Forelimb muscle (tissue), 1 donor: Measurements from ENCODE around the gene SPATA6. TPM values are rescaled to one million over a fixed set of nuclear protein-coding genes. Genes with fewer than 3 reads are reported as not detected.
"Not testable (repeated sequence)": the region's sequence is repeated elsewhere in the genome, so short reads cannot be mapped to it uniquely, and the experiment has no call there.

Source experiments
- DNase-seq: peaks from one replicate; pipeline ENCODE4 v3.0.0-alpha.2; 2013; ENCODE audit warnings: low read depth
- polyA plus RNA-seq: library from polyadenylated mRNA; unstranded; fragments of 120-200 nt; gene quantifications from one replicate; pipeline ENCODE4 v1.2.1, GENCODE V29; 2013; ENCODE audit not compliant: insufficient read length

Gene SPATA6
- polyA plus RNA-seq, result 8.4 TPM

DNA sequence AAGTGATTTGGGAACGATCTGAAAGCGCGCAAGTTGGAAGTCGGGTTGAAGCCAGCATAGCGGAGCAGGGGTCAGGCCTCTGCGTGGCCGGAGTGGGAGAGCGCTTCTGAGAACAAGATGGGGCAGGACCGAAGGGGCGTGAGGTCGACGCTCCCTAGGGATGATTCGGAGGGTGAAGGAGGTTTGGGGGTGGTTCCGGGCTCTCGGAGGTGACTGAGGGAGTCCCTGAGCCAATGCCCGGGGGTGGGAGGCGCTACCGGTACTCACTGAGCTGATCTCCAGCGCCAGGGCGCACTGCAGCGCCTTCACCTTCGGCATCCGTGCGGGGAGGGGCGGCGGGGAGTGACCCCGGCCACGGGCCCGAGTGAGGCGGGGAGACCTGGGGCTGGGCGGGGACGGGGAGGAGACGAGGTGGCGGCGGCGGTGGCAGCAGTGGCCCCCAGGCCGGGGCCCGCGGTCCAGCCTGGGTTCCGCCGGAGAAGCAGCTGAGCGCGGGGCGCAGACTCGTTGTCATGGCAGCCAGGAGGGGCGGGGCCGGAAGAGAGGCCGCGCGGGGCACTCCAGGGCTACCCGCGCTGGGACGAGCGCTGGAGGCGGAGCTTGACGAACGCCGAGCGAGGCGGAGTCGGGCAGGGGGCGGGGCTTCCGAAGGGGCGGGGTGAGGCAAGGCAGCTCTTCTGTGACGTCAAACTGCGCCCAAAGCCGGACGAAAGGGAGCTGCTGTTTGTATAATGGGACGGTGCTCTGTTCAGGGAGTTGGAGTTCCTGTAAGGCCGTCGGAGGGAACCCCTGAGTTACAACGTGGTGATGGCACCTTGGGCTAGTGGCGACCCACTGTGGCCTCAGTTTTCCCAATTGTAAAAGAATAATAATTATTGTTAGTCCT is at the start of gene SPATA6:
Gene SPATA6 (minus strand): TSS at position 514 of the 886 bp plus-strand sequence. CDS start 196 bp downstream, at position 318.
- peak; percentile 77 for DNase-seq

DNA sequence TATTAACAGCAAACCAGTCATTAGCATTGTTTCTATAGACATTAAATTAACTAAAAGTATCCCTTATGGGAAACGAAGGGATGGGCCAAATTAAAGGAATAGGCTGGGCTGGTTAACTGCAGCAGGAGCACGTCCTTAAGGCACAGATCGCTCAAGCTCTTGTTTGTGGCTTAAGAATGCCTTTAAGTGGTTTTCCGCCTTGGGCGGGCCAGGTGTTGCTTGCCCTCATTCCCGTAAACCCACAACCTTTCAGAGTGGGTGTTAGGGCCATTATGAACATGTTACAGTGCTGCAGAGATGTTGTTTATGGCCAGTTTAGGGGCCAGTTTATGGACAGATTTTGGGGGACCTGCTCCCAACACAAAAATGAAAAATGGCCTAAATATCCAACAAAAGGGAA is 47.9 kb upstream of the SPATA6 start:
- DNase-seq, result not testable (repeated sequence)

DNA sequence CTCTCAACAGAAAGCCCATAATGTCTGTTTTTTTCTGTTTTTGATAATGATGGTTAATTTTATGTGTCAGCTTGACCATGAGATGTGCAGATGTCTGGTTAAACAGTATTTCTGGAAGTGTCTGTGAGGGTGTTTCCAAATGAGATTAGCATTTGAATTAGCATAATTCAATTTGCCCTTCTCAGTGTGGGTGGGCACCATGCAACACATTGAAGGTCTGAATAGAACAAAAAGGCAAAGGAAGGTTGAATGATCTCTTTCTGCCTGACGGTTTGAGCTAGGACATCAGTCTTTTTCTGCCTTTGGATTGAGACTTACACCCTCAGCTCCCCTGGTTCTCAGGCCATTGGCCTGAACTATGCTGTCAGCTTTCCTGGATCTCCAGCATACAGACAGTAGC is 34.9 kb upstream of the SPATA6 start:
- no peak for DNase-seq

DNA sequence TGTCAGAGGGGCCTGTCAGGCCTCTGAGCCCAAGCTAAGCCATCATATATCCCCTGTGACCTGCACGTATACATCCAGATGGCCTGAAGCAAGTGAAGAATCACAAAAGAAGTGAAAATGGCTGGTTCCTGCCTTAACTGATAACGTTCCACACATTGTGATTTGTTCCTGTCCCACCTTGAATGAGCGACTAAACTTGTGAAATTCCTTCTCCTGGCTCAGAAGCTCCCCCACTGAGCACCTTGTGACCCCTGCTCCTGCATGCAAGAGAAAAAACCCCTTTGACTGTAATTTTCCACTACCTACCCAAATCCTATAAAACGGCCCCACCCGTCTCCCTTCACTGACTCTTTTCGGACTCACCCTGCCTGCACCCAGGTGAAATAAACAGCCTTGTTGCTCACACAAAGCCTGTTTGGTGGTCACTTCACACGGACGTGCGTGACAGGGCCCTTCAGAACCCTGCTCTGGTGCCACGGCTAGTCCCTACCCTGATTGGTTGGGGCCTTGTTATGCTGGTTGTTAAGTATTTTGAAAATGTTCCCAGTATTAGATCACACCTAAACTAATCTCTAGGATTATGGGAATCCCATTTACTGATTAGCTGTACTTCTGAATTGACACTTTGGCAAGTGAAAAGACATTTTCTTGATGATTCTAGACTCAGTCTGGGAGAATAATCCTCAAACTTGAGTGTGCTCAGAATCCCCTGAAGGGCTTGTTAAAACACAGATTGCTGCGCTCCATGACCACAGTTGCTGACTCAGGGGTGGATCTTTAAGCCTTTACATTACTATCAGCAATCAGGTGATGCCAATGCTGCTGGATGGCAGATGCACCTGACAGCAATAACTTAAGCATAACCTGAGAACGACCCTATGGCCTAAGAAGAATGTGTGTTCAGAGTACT is 28.8 kb upstream of the SPATA6 start:
- no peak for DNase-seq

DNA sequence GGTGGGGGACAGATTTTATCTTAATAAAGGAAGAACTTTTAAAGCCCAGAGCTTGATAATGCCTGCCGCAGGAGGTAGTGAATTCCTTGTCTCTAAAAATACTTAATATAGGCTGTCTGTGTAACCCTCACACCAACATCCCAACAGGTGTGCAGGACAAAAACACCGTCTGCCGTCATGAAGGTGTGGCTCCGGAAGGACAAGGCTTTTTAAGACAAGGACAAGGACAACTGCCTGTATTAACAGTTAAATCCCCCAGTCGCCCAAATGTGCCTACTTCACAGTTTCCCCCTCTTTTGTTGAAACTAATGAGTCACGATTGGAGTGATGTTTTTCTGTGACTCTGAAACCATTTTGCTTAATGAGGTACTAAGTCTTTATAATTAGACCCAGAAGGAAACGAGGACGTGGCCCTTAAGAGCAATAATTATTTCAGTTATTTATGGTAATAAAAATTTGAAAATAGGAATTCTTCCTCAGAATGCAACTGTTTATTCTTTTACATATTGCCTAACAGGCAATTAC is 27.3 kb upstream of the SPATA6 start:
- DNase-seq, result no peak

DNA sequence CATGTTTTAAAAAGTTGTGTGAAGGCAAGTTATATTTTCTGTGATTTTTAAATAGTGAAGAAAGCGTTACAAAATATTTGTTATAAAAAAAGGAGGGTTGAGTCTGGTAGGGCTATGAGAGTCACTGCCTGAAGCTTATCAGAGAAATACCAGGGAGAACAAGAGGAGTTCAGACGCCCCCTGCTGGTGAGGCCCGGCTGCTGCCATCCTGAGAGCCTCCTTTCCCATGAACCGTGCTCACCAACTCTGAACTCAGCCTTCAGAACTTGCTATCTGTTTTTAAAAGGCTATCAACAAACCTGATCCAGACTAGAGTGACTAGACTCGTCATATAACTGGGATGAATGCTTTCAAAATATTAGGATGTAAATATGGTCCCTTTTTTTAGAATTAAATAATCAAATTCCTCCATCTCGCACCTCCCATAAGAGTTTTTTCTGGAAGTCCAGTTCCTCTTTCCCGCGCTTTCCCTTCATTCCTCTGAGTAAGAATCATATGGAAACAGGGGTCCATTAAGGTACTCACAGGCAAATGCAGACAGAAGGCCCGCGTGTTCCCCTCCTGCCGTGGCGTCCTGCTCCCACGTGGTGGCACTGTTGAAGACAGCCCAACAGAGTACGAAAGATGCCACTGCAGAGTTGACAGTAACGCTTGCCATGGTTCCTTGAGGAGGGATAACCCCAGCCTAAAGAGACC is 26.2 kb upstream of the SPATA6 start:
- DNase-seq, result peak; percentile 26

DNA sequence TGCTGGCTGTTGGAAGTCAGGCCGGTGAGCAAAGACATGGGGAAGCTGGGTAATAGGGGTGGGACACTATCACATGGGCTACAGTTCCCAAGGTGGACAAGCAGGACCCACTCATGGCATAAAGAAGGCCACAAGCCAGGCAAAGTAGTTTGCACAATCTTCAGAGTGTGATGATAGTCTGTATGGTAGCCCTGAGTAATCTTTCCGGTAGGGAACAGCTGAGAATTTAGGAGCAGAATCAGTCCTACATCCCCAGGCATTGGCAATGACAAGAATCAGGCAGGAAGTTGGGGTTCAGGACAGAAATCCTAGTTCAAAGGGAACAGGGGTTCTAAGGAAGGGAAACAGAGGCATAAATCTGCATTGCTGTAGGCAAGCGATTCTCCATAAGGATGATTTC is 23.9 kb upstream of the SPATA6 start:
- DNase-seq, result no peak

DNA sequence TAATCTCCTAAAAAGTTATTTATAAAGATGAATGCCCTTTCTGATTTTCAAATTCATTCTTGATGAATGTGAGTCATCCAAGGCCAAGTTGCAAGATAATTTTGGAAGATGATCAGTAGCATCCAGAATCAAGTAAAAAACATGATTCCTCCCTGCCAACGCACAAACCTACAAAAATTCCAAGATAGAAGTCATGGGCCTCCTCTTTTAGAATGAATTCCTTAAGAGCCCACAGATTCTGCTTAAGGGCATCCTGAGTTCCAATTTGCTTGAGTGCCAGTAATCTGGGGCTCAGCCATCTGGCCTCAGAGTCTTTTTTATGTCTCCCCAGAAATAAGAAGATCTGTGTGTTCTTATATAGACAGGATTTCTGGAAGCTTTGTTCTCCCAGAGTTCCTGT is 23.2 kb upstream of the SPATA6 start:
- DNase-seq, result no peak

DNA sequence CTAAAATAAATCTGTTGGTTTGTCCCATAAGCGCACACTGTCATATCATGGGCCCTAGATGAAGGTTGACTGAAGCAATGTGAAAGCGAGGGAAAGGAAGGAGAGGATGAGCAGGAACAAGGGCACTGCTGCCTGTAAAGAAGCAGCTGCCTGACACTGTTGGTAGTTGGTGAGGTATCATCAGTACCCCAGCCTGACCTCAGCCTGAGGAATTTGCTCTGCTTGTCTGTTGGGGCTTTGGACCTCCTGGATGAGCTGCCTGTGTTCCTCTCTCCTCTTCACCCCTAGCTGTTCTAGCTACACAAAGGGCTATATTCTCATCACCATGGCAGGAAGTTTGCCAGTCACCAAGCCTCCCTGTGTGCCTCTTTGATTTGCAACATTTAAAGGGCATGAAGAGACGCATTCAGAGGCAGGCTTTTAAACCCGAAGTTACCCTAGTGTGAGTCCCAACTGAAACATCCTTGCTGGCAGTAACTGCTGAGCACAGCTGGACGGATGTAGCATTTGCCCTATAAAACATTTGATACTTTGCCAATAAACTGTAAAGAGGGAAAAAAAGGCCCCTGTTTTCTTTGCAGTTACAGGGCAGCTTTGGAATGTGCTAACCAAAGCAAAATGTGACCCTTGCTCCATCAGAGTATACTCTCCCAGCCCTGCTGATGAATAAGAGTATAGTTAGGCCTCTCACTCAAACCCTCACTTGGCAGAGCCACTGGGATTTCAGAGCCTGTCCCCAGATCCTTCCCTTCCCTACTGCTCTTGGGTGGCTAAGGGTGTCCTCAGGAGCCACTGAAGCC is 22.2 kb upstream of the SPATA6 start:
- DNase-seq, result no peak

DNA sequence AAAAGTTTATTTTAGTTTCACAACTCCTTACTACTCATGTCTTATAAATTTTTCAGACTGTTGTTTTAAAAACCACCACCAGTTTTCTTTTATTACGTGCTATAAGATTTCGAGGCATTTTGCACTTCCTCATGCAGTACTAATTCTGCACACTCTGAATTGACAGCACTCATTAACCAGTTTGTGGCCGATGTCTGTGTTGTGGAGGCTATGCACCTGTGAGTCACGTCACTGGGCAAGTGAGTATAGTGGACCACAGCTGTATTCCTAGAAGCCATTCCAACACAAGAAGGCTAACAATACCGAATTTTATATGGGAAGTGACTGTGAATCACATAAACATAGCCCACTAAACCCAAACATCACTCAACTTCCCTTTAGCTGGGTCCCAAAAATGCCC is 21.0 kb upstream of the SPATA6 start:
- DNase-seq, result no peak

DNA sequence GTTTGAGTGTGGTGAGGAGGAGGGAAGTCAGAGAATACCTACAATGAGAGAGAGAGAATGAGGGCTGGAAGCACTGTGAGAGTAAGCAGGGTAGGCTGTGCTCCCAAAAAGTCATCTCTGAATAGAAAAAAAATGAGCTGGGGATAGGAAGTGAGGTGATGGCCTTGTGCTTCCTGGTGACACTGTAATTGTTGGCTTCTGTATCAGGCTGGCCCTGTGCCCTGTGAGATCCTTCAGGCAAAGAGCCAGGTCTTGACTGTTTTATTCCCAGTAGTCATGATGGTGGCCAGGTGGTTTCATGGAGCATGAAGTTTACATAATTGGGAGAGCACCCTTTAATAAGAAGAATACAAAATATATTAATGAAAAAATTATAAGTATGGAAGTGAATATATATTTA is 20.4 kb upstream of the SPATA6 start:
- no peak for DNase-seq

DNA sequence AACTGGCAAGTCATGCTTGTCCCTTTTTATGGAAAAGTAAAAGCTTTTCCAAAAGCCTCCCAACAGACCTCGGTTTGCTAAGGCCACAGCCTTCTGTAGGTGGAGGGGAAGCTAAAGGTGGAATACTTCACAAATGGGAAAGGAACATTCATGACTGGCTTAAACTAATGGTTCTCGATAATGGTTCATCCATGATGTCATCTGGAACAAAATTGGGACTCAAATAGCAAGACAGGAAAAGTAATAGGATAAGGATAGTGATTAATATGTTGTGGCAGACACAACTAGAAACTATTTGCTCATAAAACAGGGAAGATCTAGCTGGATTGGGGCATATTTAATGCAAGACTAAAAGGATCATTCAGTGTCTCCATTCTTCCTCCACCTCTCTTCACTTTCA is 16.7 kb upstream of the SPATA6 start:
- DNase-seq, result no peak

DNA sequence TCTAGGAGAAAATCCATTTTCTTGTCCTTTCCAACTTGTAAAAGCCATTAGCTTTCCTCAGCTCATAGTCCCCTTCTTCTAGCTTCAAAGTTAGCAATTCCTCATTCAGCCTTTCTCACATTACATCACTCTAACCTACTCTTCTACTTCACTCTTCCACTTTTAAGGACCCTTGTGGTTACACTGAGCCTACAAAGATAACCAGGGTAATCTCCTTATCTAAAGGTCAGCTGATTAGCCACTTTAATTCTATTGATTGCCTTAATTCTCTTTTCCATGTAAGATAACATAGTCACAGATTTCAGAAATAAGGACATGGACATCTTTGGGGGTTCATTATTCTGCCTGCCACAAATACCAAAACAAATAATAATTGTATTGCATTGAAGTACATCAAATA is 8.5 kb upstream of the SPATA6 start:
- no peak for DNase-seq

DNA sequence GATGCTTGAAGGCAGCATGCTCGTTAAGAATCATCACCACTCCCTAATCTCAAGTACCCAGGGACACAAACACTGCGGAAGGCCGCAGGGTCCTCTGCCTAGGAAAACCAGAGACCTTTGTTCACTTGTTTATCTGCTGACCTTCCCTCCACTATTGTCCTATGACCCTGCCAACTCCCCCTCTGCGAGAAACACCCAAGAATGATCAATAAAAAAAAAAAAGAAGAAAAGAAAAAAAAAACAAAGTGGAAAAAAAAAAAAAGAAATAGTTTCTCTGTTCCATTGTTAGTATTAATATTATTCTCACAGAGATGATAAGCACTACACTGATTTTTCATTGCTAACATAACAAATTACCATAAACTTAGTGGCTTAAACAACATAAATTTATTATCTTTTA is 8.0 kb upstream of the SPATA6 start:
- DNase-seq, result not testable (repeated sequence)

DNA sequence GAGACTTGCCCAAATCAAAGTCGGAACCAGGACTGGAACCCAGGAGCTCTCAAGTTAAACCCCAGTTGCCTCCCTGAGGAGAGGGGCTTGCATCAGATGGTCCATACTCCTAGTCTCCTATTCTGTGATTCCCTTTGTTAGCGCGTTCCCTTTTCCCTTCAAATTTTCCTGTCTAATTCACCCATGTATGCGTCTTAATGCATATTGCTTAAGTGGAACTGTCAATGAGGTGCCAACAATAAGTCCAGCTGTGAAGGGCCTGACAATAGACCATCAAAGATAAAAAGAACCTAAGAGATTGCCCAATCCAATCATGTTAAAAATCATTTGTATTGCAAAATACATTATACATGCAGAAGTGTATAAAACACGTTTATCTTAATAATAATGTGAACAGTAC is 634 bp upstream of the SPATA6 start:
- DNase-seq, result no peak

DNA sequence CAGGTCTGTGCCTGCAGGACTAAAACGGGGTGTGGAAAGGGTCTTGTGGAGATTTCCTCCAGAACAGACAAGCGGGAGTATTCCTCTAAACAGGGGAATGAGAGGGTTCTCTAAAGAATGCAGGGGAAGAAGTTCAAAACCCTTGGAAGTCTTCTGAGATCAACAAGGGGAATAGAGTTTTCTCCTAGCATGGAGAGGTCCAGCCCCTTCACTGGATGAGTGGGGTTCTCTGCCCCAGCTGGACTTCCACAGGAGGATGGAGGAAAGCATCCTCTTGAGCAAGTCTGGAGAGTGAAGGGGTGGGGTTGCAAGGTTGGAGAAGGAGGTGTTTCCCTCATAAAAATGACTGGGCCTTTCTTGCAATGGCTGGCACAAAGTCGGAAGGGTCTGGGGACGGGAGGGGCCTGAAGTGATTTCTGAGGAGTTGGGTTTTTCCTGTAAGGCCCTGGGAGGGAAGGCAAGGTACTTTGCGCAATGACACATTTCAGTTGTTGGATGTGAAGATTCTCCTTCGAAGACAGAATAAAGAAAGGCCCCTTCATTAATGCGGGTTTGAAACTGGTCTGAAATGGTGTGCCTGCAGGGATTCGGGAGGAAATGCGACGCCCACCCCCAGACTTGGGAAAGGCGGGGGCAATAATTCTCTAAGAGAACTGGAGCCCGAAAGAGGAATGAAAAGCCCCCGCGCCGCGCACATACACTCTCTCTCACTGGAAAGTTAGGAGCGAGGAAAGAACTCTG is 884 bp downstream of the SPATA6 start:
- DNase-seq, result no peak

DNA sequence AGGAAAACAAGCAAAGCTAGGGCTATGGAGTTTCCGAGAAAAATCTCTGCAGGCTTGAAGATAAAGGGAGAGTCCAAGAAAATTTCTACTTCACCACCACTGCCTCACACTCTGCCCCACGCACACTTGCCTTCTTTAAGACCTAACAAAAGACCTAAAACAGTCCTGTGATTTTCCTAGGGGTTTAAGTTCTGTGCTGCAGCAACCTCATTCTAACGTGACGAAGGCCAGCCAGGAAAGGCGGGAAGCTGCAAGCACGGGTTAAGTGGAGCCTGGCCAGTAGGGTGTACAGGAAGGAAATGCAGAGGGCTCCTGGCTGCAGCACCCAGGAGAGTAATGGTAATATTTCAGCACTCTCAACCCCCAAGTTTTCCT is 1.5 kb downstream of the SPATA6 start:
- DNase-seq, result no peak

DNA sequence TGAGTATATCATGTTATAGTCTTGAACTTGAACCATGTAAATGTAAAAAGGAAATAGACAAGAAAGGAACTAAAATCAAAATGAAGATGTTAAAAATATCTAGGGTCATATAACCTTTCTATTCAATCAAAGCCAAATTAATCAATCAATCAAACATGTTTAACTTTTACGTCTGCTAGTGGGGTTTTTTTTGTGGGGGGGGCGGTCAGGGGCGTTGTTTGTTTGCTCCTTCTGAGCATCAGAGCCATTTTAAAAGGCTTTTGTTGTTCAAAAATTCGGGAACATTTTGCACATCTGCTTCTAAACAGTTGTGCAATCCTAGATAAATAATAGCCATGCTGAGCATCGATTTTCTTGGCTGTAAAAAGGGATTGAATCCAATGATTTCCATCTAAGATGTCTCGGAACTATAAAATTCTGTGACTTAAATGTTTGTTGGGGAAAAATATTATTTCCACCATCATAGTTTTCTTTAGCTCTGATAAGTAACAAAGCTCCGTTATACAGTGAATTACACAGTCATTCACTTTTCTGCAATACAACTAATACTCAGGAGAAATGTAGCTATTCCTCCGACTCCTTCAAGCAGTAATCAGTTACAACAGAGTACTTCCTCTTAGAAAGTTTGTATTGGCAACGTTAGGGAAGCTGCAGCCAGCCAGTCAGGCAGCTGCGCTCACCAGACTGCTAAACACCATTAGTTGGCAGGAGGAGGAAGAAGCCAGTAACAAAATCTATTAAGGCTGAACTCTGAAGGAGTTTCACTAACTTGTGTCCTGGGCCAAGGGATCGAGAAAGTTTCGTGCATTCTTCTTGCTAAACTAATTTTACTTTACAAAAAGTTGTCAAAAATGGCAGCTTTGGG is 2.2 kb downstream of the SPATA6 start:
- DNase-seq, result no peak

DNA sequence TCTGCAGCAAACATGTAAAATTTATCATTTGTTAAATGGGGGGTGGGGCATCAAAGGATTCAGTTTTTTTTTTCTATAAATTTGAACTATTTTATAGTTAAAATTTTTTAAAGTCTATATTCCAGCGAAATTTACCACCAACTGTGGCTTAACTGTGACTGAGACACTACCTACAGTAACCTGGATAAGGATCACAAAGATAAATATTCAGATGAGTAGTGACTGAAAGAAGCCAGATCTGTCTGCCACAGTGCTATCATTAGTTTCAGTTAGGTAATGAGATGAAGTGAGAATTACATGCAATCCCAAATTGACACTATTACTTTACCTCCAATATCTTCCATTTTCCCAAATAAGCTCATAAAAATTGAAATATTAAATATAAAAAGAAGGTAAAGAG is 5.4 kb downstream of the SPATA6 start:
- DNase-seq, result no peak
